Esophagus muscularis mucosa (tissue), 4 donors: ENCODE results near the gene XG. TPM values are rescaled to one million over a fixed set of nuclear protein-coding genes. Genes with fewer than 3 reads are reported as not detected.

ENCODE experiments used
- DNase-seq: peaks from one replicate; pipeline ENCODE4 v3.0.0-alpha.2; 2017; ENCODE audit errors: extremely low spot score
- H3K27ac ChIP-seq, 4 donors: fragments of 200-600 bp; sonication (generic); replicated peaks in 1 of 4; 1 replicate in 3 of 4; 2 replicates in 1 of 4; pipeline ENCODE4 v1.5.1; 2016 to 2019; ENCODE audit warnings: mild to moderate bottlenecking in 1 of 4
- H3K27me3 ChIP-seq, 4 donors: fragments of 200-600 bp; sonication (generic); one replicate each; pipeline versions ENCODE4 v1.5.1 to v1.6.0; 2016 to 2019
- H3K36me3 ChIP-seq, 4 donors: fragments of 200-600 bp; sonication (generic); one replicate each; pipeline ENCODE4 v1.5.1; 2016 to 2019
- H3K4me1 ChIP-seq, 4 donors: fragments of 200-600 bp; sonication (generic); one replicate each; pipeline ENCODE4 v1.5.1; 2016 to 2019
- H3K4me3 ChIP-seq, 4 donors: fragments of 200-600 bp; sonication (generic); 1 replicate in 2 of 4; 2 replicates in 2 of 4; pipeline ENCODE4 v1.5.1; 2016 to 2019; ENCODE audit warnings: mild to moderate bottlenecking in 4 of 4, moderate library complexity in 1 of 4
- H3K9me3 ChIP-seq, 4 donors: fragments of 200-600 bp; sonication (generic); 1 replicate in 3 of 4; 2 replicates in 1 of 4; pipeline ENCODE4 v1.5.1; 2016 to 2019
- EP300 ChIP-seq: sonication (generic); formaldehyde crosslinking; IDR thresholded peaks from one replicate; pipeline ENCODE4 v1.6.1; 2017; ENCODE audit warnings: antibody characterized with exemption
- POLR2A ChIP-seq: fragments of 450-650 bp; IDR thresholded peaks from one replicate; pipeline ENCODE4 v1.6.1; 2017; ENCODE audit warnings: antibody characterized with exemption, moderate library complexity, mild to moderate bottlenecking, low read depth
- POLR2AphosphoS5 ChIP-seq, 2 donors: sonication (generic); formaldehyde crosslinking; IDR thresholded peaks; one replicate each; pipeline ENCODE4 v1.6.1; 2017; ENCODE audit warnings: antibody characterized with exemption in 2 of 2
- WGBS: methylation state at CpG from one replicate; pipeline ENCODE4 v1.1.5; 2018; 5-methylcytosine and 5-hydroxymethylcytosine counted together
- intact Hi-C: fragments of 100-400 bp; cut with DNase I; formaldehyde crosslinking; loops from one replicate; pipeline ENCODE4 v1.15.1; 2023
- total RNA-seq, 4 donors: library from RNA; depleted of rRNA; stranded (reverse); fragments of >200 nt; gene quantifications; one replicate each; pipeline versions ENCODE4 v1.1.0 to v1.2.1, GENCODE V29; 2016
- TF ChIP-seq, protein P1 (sequence below), 3 experiments: fragments of 200-600 bp in 2 of 3; fragments of 450-650 bp in 1 of 3; sonication (generic) in 2 of 3; IDR thresholded peaks; one replicate each; pipeline ENCODE4 v1.5.1; 2017 to 2019; ENCODE audit warnings: antibody characterized with exemption in 3 of 3, mild to moderate bottlenecking in 2 of 3, moderate library complexity in 1 of 3

XG gene
- total RNA-seq, 4 donors from 2014 or later = 0.39 to 0.83 (median 0.40) TPM; not detected in 1

DNA sequence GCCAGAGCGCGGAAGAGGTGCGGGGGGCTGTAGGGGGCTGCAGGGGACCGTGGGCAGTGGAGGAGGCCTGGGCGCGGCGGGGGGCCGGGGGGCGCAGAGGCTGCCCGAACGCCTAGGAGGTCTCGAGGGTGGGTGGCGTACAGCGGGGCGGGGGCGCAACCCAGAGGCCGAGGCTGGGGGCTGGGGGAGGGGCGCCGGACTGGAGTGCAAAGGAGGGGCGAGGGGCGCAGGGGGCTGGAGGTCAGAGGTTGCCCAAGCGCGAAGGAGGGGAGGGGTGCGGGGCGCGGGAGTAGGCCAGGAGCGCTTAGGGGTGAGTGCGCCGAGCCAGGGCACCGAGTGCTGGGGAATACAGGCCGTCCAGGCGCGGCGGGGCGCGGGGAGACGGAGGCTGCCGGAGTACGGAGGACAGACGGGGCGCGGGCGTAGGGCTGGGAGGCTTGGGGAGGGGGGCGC lies 77.1 kb downstream of the XG start:
- Histone ChIP-seq H3K27ac (no peak overlapping the region), H3K9me3 (no peaks in the 10 kb centered on the region), H3K4me1 (peaks cover 0 to 18% (median 14%) of the 10 kb centered on the region in 4 donors), H3K27me3 (peaks cover 0 to 27% (median 6%) of the 10 kb centered on the region in 4 donors), H3K4me3 (peak overlapping the region; percentile 49 to 61 (median 51)), H3K36me3 (no peaks in the 10 kb centered on the region)
- intact Hi-C loops = no loop called here
- DNase-seq = no peak
- WGBS = 0% methylated on average over 10 of the region's 44 CpGs
- TF ChIP-seq POLR2A = no peak
- TF ChIP-seq EP300 = no peak
- TF ChIP-seq, protein P1, sequence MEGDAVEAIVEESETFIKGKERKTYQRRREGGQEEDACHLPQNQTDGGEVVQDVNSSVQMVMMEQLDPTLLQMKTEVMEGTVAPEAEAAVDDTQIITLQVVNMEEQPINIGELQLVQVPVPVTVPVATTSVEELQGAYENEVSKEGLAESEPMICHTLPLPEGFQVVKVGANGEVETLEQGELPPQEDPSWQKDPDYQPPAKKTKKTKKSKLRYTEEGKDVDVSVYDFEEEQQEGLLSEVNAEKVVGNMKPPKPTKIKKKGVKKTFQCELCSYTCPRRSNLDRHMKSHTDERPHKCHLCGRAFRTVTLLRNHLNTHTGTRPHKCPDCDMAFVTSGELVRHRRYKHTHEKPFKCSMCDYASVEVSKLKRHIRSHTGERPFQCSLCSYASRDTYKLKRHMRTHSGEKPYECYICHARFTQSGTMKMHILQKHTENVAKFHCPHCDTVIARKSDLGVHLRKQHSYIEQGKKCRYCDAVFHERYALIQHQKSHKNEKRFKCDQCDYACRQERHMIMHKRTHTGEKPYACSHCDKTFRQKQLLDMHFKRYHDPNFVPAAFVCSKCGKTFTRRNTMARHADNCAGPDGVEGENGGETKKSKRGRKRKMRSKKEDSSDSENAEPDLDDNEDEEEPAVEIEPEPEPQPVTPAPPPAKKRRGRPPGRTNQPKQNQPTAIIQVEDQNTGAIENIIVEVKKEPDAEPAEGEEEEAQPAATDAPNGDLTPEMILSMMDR (IDR thresholded peaks at IDR 0.05) = no peak
- TF ChIP-seq POLR2AphosphoS5 (IDR thresholded peaks at IDR 0.05) = no peak

DNA sequence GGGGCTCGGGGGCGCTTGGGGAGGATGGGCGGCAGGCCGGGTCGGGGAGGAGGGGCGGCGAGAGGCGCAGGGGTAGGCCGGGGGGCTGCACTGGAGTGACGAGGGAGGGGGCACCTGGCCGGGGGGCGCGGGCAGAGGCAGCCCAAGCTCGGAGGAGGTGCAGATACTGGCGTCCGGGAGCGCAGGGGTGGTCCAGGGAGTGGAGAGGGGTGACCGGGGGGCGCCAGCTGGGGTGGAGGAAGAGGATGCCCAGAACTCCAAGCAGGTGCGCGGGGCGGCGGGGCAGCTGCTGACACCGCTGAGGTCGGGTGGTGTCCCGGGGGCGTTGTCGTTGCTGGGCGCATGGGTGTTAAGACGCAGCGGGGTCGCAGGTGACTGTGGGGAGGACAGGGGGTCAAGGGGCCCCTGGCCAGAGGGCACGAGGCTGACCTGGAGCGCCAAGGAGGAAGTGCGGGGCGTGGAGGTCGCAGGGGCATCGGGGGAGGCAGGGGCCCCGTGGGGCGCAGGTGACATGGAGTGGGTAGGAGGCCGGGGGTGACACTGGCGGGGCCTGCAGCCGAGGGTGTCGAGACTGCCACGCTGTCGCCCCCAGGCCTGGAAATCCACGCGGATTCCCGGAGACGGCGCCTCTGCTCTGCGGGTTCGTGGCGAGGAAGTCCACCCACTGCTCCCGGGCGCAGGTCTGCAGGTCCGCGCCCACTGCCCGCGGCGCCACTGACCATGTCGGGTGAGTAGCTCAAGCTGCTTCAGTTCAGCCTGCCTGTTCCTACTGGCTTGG lies 77.8 kb downstream of the XG start:
- no peak for DNase-seq
- intact Hi-C loops = no loop called here
- H3K27ac ChIP-seq = no peak overlapping the region
- peak overlapping the region; percentile 49 to 61 (median 51) for H3K4me3 ChIP-seq
- 18% methylated on average over 38 of the region's 62 CpGs for WGBS
- no peaks in the 10 kb centered on the region for H3K36me3 ChIP-seq
- H3K9me3 ChIP-seq = no peaks in the 10 kb centered on the region
- H3K4me1 ChIP-seq = peaks cover 0 to 18% (median 14%) of the 10 kb centered on the region in 4 donors
- TF ChIP-seq POLR2A (no peak), EP300 (no peak), POLR2AphosphoS5 (IDR thresholded peaks at IDR 0.05) (no peak)
- TF ChIP-seq, protein P1 (IDR thresholded peaks at IDR 0.05) = no peak
- peaks cover 0 to 27% (median 6%) of the 10 kb centered on the region in 4 donors for H3K27me3 ChIP-seq

DNA sequence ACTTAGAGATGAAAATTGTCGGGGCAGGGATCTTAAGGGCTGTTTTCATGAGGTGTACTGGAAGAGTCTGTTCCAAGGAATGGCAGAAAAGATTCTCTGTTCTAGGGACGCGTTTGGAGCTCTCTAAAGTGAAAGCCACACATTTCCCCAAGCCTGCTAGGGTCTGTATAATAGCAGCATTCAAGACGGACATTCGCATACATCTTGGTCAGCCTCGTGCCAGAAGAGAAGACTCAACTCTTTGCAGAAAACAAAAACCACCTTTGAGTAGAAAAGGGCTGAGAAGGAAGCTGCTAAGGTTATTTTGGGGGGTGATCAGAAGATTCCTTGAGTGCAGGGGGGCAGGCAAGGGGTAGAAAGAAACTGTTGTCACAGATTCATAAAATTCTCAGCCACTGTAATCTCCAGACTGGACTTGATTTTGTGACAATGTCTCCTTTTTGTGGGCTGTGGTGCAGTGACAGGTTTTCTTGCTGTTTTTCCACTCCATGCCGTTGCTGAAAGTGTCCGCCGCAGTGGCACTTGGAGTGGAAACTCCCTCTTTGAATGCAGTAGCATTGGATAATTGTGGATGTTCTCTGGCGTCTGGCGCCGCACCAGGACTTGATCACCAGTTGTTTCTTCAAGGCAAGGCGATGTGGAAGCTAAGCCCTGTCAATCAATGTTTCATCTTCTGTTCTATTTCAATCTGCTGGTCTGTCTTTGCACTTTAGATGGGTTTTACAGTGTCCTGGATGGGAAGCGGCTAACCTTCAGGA lies 79.8 kb downstream of the XG start:
- Histone ChIP-seq H3K4me3 (no peak overlapping the region), H3K27ac (no peak overlapping the region), H3K36me3 (no peaks in the 10 kb centered on the region), H3K4me1 (peaks cover 0 to 18% (median 14%) of the 10 kb centered on the region in 4 donors), H3K27me3 (peaks cover 0 to 27% (median 6%) of the 10 kb centered on the region in 4 donors), H3K9me3 (no peaks in the 10 kb centered on the region)
- TF ChIP-seq POLR2AphosphoS5 (IDR thresholded peaks at IDR 0.05) (no peak), EP300 (no peak), POLR2A (no peak)
- TF ChIP-seq, protein P1 (IDR thresholded peaks at IDR 0.05) = no peak
- intact Hi-C loops = no loop called here
- WGBS = 85% methylated on average over 14 of the region's 14 CpGs
- DNase-seq = no peak

DNA sequence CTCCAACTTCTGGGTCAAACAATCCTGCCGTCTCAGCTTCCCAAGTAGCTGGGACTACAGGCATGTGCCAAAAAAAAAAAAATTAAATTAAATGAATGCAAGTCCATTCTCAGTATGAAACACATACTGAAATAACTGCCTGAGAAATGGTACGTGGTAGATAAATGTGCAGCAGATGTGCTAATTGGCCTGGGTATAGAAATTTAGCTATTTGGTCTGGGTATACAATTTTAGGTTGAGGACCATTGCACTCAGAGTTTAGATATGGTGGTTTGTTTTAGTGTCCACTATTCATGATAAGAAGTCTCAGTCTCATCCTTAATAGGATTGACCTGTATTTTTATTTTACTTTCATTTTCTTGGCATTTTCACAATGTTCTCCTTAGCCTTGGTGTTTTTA lies 86.1 kb downstream of the XG start:
- H3K27me3 ChIP-seq = no peaks in the 10 kb centered on the region
- no peak for DNase-seq
- H3K9me3 ChIP-seq = peaks cover 0 to 6% (median 0%) of the 10 kb centered on the region in 4 donors
- H3K36me3 ChIP-seq = no peaks in the 10 kb centered on the region
- H3K4me3 ChIP-seq = no peak overlapping the region
- WGBS = 93% methylated on average over 2 of the region's 2 CpGs
- H3K27ac ChIP-seq = no peak overlapping the region
- no peak for TF ChIP-seq POLR2AphosphoS5 (IDR thresholded peaks at IDR 0.05)
- no peaks in the 10 kb centered on the region for H3K4me1 ChIP-seq
- intact Hi-C loops = no loop called here

DNA sequence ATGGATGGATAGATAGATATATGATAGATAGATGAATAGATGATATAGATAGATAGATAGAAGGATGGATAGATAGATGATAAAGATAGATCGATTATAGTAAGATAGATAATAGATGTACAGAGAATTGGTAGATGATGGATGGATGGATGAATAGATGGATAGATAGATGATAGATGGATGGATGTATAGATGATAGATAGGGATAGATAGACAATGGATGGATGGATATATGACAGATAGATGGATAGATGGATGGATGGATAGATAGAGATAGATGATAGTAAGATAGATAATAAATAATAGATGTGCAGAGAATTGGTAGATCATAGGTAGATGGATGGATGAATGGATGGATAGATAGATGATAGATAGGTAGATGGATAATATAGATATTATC lies 89.1 kb downstream of the XG start:
- H3K9me3 ChIP-seq = peaks cover 0 to 6% (median 0%) of the 10 kb centered on the region in 4 donors
- no peak overlapping the region for H3K27ac ChIP-seq
- H3K4me3 ChIP-seq = no peak overlapping the region
- intact Hi-C loops = no loop called here
- TF ChIP-seq POLR2A = no peak
- DNase-seq = no peak
- H3K27me3 ChIP-seq = no peaks in the 10 kb centered on the region
- 80% methylated on average over 1 of the region's 1 CpG for WGBS
- H3K4me1 ChIP-seq = no peaks in the 10 kb centered on the region
- H3K36me3 ChIP-seq = no peaks in the 10 kb centered on the region
